Measurements from ENCODE around the gene DYNC2H1.
A peak's percentile ranks its signal among the peaks of the same experiment; 100 is the strongest.

Gene DYNC2H1

DNA sequence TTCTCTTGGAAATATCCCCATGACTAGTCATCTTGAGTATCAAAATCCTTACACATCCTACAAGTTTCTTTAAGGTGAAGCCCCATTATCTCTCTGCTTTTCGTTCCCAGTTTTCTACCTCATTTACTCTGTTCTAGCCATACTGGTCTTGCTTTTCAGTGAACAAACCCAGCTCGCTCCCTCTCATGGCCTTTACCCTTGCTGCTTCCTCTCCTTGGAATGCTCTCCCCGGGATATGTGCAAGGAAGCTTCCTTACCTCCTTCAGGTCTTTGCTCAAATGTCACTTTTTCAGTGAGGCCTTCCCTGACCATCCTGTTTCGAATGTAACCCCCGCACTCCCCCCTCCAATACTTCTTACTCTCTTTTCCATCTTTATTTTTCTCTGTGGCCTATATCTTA is 331.8 kb downstream of the DYNC2H1 start:
- no peak for DNase-seq (ENCODE audit: low spot score)
- no peak for FAIRE-seq

DNA sequence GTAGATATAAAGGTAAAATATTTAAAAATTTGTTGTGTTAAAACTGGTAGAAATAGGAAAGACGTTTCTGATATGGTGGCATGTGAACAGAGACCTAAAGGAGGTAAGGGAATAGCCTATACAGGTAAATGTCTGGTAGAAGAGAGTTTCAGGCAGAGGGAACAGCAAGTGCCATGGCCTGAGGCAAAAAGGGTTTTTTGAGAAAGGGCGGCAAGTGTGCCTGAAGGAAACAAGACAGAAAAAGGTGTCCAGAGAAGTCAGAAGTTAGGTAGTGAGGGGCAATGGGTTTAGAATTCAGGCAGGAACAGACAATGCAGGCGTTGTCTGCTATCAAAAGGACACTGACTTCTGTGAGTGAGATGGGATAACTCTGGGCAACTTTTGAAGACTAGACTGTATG is 339.7 kb downstream of the DYNC2H1 start:
- DNase-seq (ENCODE audit: low spot score) (no peak), FAIRE-seq (no peak)

DNA sequence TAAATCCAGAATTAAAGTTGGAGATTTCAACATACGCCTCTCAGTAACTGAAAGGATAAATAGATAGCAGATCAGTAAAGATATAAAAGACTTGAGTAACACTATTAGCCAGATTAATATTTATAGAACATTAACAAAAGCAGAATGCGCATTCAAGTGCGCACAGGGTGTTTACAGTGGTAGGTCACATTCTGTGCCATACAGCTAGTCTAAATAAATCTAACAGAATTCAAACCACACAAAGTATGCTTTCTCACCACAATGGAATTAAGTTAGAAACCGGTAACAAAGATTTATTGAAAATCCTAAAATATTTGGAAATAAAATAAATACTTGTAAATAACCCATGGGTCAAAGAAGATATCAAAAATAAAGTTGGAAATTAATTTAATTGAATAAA is 341.0 kb downstream of the DYNC2H1 start:
- FAIRE-seq, result no peak

DNA sequence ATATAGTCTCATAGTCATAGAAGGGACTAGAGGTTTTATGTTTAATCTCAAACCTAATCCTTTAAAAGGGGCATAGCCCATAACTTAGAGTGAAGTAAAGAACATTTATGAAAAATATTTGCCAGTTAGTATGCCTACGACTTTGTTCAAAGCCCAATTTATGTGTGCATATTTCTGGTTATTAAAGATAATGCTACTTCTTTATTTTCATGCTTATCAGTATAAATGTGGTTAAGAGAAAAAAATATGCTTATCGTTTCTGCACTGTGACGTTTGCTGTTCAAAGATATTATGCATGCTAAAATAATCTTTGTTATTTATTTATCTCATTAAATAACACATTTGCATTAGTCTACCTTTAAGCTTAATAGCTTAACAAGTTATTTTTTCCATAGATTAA is 343.9 kb downstream of the DYNC2H1 start:
- FAIRE-seq, result no peak
- DNase-seq (ENCODE audit: low spot score), result no peak

More for the DNA sequence above, 341.0 kb downstream of the DYNC2H1 start:
- no peak for DNase-seq (ENCODE audit: low spot score)

DNA sequence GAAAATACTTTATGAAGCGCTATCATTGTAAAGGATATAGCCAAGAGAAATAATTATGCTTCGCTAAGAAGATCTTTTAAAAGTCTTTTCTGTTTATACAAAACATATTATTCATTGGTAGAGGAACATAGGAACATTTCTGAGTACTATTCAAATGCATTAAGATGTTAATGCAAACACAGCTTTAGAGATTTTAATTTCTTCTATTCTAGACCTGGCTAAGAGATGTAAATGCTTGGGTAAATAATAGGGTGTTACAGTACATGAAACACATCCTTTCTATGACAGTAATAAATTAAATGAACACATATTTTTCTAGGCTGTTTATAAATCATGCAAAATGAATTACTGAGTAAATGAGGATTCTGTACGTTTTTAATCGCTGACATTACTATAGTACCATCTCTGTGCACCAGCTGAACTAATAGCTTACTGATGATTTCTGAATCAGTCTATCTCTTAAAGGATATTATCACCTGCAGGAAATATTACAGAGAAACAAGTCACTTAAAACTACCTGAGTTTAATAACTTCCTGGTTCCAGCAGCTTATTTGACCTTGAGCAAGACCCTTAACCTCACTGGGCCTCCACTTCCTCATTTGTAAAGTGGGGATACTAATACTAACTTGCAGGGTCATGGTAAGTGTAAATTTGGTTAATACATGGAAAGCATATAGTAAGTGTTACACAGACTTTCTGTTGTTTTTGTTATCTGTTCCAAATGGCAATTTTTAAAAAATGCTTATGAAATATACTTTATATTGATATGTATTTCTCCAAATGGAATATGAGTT is 344.9 kb downstream of the DYNC2H1 start:
- DNase-seq (ENCODE audit: low spot score), result no peak
- FAIRE-seq, result no peak

DNA sequence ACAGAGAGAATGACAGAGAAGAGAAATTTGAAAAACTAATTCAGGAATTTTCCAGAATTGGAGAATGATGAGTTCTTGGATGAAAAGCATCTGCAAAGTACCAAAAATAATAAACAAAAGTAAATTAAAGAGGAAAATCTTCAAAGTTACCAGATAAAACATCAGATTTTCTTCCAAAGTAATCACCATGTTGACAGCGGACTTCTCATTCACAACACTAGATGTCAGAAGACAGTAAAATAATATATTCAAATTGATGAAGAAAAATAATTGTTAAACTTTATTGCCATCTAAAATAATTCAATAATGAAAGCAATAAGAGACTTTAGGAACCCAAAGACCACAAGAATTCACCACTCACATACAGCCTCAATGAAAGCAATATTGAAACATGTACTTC is 355.2 kb downstream of the DYNC2H1 start:
- FAIRE-seq (no peak), DNase-seq (ENCODE audit: low spot score) (no peak)

DNA sequence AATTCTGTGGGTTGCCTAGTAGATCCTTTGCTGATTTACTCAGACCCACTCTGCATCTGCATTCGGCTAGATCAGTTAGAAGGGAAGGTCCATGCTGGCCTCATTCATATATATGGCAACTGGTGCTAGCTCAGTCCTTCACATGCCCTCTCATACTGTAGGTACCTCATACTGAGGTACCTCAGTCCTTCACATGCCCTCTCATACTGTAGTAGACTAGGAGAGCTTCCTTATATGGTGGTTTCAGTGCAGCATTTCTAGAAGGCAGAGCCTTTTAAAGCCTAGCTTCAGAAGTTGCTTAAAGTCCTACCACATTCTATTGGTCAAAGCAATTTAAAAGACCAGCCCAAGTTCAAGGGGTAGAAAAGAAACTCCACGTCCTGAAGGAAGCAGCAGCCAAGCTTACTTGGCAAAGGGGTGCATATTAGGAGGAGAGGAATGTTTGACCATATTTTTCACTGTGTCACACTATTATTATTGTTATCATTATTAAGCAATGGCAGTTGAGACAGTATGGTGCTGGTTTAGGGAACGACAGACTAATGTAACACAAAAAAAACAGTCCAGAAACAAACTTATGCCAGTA is 356.4 kb downstream of the DYNC2H1 start:
- no peak for FAIRE-seq

DNA sequence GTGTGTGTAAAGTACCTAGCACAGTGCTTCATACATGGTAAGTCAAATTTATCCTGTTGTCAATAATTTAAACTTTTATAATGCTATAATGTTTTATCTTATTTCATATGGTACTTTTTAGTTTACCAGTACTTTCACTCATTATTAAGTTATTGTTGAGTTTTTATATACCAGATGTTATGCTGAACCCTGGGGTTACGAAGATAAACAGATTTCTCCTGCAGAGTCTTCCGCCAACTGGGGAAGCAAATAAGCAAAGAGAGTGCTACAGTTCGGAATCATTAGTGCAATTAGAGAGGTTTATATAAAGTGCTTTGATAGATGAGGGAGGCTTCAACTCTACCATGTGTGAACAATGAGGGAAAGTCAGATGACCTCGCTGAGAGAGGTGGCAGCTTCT is 362.3 kb downstream of the DYNC2H1 start:
- DNase-seq (ENCODE audit: low spot score), result no peak
- no peak for FAIRE-seq

More for the DNA sequence above, 356.4 kb downstream of the DYNC2H1 start:
- no peak for DNase-seq (ENCODE audit: low spot score)

DNA sequence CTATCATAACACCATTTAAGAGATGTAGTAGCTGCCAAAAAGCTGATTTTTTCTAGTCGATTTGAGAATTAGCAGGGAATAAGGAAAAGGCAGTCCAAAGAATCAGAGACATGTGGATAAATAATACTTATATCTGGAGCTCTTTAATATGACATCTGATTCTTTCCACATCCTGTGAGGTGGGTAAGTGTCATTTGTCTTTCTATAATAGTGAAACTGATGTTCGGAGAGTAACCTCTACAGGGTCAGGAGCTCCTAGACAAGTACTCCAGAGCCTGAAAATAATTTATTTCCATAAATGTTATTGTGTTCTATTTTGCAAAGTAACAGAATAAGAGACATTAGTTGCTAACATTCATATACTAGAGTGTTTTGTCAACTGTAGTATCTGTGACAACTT is 367.6 kb downstream of the DYNC2H1 start:
- FAIRE-seq (no peak), DNase-seq (ENCODE audit: low spot score) (no peak)

DNA sequence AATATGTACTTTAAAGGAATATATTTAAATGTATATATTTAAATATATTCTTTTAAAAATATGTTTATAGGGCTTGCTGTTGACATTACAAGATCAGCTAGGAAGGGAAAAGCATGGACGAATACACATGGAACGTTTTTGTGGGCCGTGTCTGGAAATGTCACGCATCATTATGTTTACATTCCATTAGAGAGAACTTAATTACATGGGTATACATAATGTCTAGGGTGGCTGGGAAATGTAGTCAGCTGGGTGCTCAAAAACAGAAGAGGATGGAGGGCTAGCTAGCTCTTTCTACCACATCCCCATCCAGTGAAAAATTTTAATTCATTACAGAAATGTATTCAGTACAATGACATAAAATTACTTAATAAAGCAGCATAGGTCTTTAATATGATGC is 371.2 kb downstream of the DYNC2H1 start:
- no peak for DNase-seq (ENCODE audit: low spot score)
- FAIRE-seq, result no peak

DNA sequence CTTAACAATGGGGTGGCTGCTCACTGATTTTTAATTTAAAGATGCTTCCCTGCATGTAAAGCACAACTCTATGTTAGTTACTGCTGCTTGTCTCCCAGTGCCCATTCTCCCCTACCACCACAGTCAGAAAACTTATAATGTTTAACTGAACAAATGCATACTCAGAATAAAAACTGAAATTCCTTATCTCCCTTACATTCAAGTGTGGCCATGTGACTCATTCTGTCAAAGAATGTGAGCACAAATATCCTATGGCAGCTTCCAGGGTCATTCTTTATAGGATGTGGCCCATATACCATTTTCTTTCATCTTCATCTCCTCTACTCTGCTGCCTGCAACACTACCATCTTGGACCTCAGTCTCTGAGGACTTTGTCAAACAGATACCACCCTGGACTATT is 374.8 kb downstream of the DYNC2H1 start:
- no peak for DNase-seq (ENCODE audit: low spot score)
- FAIRE-seq, result no peak

DNA sequence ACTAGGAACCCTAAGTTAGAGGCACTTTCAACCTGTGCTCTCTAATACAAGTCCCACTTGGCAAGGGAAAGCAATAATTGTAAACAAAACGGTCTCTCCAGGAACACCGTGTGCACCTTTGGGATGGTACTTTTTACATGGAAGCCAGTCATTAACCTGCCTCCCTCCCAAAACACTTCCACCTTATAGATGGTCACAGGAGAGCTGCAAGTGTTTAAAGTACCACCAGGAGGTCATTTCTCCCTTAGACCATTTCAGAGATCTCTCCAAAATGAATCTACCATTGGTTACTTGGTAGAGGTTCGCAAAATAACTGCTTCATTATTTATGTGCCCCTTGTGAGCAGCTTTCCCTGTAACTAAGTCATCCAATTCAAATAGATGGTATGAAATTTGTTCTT is 375.3 kb downstream of the DYNC2H1 start:
- DNase-seq (ENCODE audit: low spot score) (no peak), FAIRE-seq (no peak)

DNA sequence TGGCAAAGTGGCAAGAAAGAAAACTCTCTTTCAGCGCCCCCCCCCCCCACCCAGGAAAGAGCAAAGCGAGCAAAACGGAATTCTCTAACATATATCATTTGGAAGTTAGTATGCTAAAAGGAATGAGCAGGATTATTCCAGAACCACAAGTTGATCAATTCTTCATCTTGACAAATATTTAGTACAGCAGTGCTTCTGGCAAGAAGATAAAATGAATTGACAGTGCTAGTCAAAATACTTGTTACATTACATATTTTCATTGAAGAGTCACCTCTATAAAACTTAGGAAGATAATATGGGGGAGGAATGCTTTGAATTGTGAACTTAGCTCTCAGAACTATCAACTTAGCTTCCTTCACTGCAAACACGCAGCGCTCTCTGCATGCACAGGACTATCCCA is 377.4 kb downstream of the DYNC2H1 start:
- no peak for DNase-seq (ENCODE audit: low spot score)
- no peak for FAIRE-seq

DNA sequence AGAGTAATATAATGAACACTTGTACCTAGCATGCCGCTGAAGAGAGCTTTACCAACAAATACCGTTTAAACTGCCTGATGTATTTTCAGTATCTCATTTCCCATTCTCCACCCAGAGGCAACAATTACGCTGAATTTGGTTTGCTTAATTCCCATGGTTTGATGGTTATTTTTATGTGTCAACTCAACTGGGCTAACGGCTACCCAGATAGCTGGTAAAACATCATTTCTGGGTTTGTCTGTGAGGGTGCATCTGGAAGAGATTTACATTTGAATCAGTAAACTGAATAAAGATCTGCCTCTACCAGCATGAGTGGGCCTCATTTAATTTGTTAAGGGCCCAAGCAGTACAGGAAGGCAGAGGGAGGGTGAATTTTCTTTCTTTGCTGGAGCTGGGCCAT is 377.9 kb downstream of the DYNC2H1 start:
- FAIRE-seq (no peak), DNase-seq (ENCODE audit: low spot score) (no peak)

DNA sequence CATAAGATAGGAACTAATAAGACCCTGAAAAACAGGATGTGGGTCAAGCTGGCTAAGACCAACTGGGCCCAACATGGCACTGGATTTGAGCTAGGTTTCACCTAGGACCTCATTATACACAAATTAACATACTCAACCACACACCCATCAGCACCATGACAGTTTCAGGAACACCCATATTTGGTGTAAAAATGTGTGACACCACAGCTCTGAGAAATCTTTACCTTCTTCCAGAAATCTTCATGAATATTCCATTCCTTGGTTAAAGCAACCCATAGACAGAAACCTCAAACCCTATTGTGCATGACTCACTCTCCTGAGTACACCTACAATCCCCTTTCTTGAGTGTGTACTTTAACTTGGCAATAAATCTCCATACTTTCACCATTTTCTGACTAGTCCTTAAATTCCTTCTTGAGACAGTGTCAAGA is 378.8 kb downstream of the DYNC2H1 start:
- FAIRE-seq (no peak), DNase-seq (ENCODE audit: low spot score) (peak; percentile 9)

DNA sequence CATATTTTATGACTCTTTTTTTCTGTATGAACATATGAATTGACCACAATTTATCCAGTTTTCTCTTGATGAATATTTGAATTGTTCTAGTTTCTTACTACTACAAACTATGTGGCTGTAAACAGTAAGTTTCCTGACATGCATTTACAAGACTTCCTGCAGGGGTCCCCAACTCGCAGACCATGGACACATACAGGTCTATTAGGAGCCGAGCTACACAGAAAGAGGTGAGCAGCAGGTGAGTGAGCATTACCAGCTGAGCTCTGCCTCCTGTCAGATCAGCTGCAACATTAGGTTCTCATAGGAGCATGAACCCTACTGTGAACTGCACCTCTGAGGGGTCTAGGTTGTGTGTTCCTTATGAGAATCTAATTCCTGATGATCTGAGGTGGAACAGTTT is 379.4 kb downstream of the DYNC2H1 start:
- FAIRE-seq, result no peak
- no peak for DNase-seq (ENCODE audit: low spot score)

DNA sequence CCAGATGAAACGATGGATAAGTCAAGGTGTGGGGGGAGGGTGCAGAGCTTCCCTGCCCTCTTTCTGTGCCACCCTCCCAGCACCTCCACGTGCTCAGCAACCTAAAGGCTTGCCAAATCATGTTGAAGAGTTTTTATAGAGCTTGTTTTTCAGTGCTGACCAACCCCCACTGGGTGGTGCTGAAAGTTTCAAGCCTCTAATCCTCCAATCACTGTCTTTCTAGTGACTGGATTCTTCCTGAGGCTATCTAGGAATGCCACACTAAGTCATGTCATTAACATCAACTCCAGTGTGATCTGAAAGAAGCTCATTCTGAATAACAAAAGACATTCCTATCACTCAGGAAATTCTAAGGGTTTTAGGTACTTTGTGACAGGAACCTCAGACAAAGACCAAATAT is 382.6 kb downstream of the DYNC2H1 start:
- no peak for DNase-seq (ENCODE audit: low spot score)
- FAIRE-seq, result no peak

DNA sequence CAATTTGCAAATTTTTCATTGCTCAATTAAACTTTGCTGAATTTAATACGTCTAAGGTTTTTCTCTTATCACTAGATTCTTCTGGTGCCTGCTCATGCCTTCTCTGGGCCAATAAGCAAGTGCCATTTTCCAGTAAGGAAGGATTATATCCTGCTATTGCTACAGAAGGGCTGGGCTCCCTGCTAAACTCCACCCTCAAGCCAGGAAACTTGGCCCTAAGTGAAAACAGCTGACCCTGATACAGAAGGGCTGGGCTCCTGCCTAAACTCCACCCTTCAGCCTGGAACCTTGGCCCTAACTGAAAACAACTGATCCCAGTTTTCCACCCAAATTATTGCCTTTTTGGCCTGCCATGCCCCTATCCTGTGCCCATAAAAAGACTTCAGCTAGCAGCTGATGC is 385.3 kb downstream of the DYNC2H1 start:
- no peak for FAIRE-seq
- no peak for DNase-seq (ENCODE audit: low spot score)

DNA sequence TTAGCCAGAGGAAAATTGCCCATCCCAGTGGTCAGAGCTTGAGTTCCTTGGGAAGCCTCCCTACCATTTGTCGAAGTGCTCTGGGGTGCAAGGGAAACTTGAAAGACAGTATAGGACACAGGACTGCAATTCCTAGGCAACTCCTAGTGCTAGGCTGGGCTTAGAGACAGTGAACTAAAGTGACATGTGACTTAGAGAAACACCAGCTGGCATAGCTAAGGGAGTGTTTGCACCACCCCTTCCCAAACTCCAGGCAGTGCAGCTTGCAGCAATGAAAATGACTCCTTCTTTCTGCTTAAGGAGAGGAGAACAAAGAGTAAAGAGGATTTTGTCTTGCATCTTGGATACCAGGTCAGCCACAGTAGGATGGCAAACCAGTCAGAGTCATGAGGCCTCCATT is 388.0 kb downstream of the DYNC2H1 start:
- no peak for DNase-seq (ENCODE audit: low spot score)
- FAIRE-seq, result no peak

DNA sequence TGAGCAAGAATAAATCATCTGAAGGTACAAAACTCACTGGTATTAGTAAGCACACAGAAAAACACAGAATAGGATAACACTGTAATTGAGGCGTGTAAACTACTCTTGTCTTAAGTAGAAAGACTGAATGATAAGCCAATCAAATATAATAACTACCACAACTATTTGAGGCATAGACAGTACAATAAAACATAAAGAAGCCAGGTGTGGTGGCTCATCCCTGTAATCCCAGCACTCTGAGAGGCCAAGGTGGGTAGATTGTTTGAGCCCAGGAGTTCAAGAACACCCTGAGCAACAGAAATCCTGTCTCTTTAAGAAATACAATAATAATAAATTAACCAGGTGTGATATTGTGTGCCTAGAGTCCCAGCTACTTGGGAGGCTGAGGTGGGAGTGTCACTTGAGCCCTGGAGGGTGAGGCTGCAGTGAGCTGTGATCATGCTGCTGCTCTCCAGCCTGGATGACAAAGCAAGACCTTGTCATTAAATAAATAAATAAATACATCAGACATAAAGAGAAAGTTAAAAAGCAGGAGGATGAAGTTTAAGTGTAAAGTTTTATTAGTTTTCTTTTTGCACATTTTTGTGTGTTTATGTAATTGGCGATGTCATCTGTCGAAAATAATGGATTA is 390.6 kb downstream of the DYNC2H1 start:
- DNase-seq (ENCODE audit: low spot score) (no peak), FAIRE-seq (no peak)

DNA sequence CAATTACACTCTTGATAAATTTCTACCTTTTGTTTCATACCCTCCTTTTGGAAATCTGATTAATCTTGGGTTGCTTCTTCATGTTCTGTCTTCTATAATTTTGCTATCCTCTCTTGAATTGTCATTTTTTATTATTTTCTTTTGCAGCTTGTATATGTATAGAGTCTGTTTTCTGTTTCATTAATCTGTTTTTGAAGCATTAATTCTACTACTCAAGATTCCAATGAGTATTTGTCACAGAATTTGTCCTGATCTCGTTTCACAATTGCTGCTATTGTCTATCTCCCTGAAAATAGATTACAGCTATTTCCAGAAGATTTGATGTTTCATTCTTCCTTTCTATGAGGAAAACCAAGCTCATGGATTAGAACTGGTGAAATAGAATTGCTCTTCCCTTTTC is 406.1 kb downstream of the DYNC2H1 start:
- FAIRE-seq (no peak), DNase-seq (ENCODE audit: low spot score) (no peak)

DNA sequence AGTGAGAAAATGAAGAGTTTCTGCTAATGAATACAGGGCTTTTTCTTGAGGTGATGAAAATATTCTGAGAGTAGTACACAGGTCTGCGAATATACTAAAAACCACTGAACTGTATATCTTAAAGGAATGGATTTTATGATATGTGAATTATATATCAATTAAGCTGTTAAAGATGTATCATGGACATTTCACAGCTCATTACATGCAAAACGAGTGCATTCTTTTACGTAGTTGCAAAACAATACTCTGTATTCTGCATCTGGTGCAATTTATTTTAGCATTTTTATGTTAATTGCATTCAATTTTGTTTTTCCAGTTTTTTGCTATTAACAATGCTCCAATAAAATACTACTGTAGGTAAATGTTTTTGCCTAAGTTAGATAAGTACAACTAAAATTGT is 411.6 kb downstream of the DYNC2H1 start:
- no peak for FAIRE-seq

DNA sequence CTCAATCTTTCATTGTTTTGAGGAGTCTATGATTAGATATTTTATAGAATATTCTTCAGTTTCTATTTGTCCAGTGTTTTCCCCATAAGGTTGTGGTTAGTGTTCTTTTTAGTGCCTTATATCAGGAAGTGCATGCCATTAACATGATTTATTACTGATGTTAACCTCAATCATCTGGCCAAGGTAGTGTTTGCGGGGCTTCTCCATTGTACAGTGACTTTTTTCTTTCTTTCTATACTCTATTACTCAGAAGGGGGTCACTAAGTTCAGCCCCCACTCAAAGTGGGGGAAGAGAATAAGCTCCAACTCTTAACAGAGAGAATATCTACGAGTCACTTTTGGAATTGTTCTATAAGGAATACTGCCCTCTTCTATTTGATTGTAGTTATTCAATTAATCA is 415.8 kb downstream of the DYNC2H1 start:
- no peak for DNase-seq (ENCODE audit: low spot score)
- FAIRE-seq, result no peak

More for the DNA sequence above, 411.6 kb downstream of the DYNC2H1 start:
- no peak for DNase-seq (ENCODE audit: low spot score)

Data from urothelium cell line (cell line).